ENCODE data around the gene MTERF2. TPM values are rescaled to one million over a fixed set of nuclear protein-coding genes. Genes with fewer than 3 reads are reported as not detected.

Gene MTERF2
- total and polyA plus RNA-seq, 10 of the 15 experiments (the other 5 are each of a cell fraction or from before 2014, with no cell fraction given): 2.1 to 9.8 (median 6.7) TPM

- H3K79me2 ChIP-seq (ENCODE audit: control insufficient read depth, insufficient read depth, low read length): peaks cover 35% of the 10 kb centered on the region
- no peaks in the 10 kb centered on the region for H4K20me1 ChIP-seq (ENCODE audit: control insufficient read depth, insufficient read depth)
- POLR2A ChIA-PET: interaction anchor here (0.7 to 2.0 kb wide), 5 partner anchors 21 to 599 kb away, joined by 3 to 12 read pairs (median 3); partner anchors contain the start of genes MTERF2 and POLR3B
- H3K4me1 ChIP-seq (ENCODE audit: control insufficient read depth, insufficient read depth, low read length): peaks cover 4% of the 10 kb centered on the region; the same call in 1 of the 2 replicates
- H3K27ac ChIP-seq (ENCODE audit: control insufficient read depth, insufficient read depth): peak overlapping the region; percentile 74
- BruUV-seq (replicated peaks): no TSS peak
- RAD21 ChIA-PET (ENCODE audit: unreplicated experiment): interaction anchor here (0.7 to 1.2 kb wide), 5 partner anchors 14 to 176 kb away, joined by 3 to 5 read pairs (median 3); no protein-coding TSS in a partner anchor
- DNase-seq (ENCODE audit: low read depth, low spot score) (no peak), FAIRE-seq (no peak), ATAC-seq (peak; percentile 70)
- H3K9ac ChIP-seq (ENCODE audit: control insufficient read depth, insufficient read depth, low read length): peak overlapping the region; percentile 78
- peak overlapping the region; percentile 77 for H3K4me2 ChIP-seq (ENCODE audit: control insufficient read depth, insufficient read depth)
- peak overlapping the region; percentile 81 for H3K4me3 ChIP-seq
- WGBS (ENCODE audit: insufficient coverage, insufficient replicate concordance, low lambda C conversion rate, missing lambda C conversion rate): 0% methylated on average over 26 of the region's 34 CpGs
- no peaks in the 10 kb centered on the region for H3K27me3 ChIP-seq (replicated peaks in 1 of 2; ENCODE audit: control insufficient read depth in 2 of 2, insufficient read depth in 2 of 2, low read length in 1 of 2)
- SMC1A ChIA-PET (ENCODE audit: uncharacterized antibody, unreplicated experiment): interaction anchor here (0.9 to 2.2 kb wide), 2 partner anchors 28 to 31 kb away, joined by 3 to 8 read pairs; partner anchors contain the start of gene MTERF2
- CTCF ChIA-PET: interaction anchor here (0.6 to 2.0 kb wide), 6 partner anchors 25 to 149 kb away, joined by 3 to 6 read pairs (median 3); no protein-coding TSS in a partner anchor
- intact Hi-C loops (cut with micrococcal nuclease; ENCODE audit: unreplicated experiment): no loop called here
- H2AFZ ChIP-seq (ENCODE audit: control insufficient read depth, low read depth, low read length): peak overlapping the region; percentile 95
- no peaks in the 10 kb centered on the region for H3K9me3 ChIP-seq (replicated peaks; ENCODE audit: control insufficient read depth, insufficient read depth, low read length)
- H3K36me3 ChIP-seq (ENCODE audit: control insufficient read depth in 2 of 2, insufficient read depth in 2 of 2, low read length in 1 of 2): peaks cover 0 to 6% of the 10 kb centered on the region in 2 experiments; a peak in 1 of 4 replicates
- in situ Hi-C loops (cut with MboI): no loop called here
- TF ChIP-seq, protein P1, sequence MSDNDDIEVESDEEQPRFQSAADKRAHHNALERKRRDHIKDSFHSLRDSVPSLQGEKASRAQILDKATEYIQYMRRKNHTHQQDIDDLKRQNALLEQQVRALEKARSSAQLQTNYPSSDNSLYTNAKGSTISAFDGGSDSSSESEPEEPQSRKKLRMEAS (IDR thresholded peaks at IDR 0.05; ENCODE audit: low read depth, low read length): no peak
- TF ChIP-seq IRF5 (IDR thresholded peaks at IDR 0.05; ENCODE audit: borderline replicate concordance): no peak
- no peak for TF ChIP-seq RFX5 (IDR thresholded peaks at IDR 0.05; ENCODE audit: low read depth, low read length)
- peak; percentile 47; the same call in 1 of the 2 replicates for TF ChIP-seq RB1 (IDR thresholded peaks at IDR 0.05; ENCODE audit: borderline replicate concordance)
- TF ChIP-seq IKZF2 (IDR thresholded peaks at IDR 0.05): 0 out of 4 replicates have a peak, but pooled peaks have one; percentile 8 to 18
- TF ChIP-seq RUNX3 (IDR thresholded peaks at IDR 0.05; ENCODE audit: low read length): no peak
- no peak for TF ChIP-seq CBX5 (IDR thresholded peaks at IDR 0.05; ENCODE audit: low read depth)
- TF ChIP-seq, protein P2, sequence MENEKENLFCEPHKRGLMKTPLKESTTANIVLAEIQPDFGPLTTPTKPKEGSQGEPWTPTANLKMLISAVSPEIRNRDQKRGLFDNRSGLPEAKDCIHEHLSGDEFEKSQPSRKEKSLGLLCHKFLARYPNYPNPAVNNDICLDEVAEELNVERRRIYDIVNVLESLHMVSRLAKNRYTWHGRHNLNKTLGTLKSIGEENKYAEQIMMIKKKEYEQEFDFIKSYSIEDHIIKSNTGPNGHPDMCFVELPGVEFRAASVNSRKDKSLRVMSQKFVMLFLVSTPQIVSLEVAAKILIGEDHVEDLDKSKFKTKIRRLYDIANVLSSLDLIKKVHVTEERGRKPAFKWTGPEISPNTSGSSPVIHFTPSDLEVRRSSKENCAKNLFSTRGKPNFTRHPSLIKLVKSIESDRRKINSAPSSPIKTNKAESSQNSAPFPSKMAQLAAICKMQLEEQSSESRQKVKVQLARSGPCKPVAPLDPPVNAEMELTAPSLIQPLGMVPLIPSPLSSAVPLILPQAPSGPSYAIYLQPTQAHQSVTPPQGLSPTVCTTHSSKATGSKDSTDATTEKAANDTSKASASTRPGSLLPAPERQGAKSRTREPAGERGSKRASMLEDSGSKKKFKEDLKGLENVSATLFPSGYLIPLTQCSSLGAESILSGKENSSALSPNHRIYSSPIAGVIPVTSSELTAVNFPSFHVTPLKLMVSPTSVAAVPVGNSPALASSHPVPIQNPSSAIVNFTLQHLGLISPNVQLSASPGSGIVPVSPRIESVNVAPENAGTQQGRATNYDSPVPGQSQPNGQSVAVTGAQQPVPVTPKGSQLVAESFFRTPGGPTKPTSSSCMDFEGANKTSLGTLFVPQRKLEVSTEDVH (IDR thresholded peaks at IDR 0.05; ENCODE audit: low read depth, partially characterized antibody): no peak
- 0 out of 2 replicates have a peak, but pooled peaks have one; percentile 16 for TF ChIP-seq SIN3A (IDR thresholded peaks at IDR 0.05; ENCODE audit: low read depth, low read length)
- TF ChIP-seq CREM (IDR thresholded peaks at IDR 0.05; ENCODE audit: low read depth): 0 out of 2 replicates have a peak, but pooled peaks have one; percentile 0
- TF ChIP-seq, protein P3, sequence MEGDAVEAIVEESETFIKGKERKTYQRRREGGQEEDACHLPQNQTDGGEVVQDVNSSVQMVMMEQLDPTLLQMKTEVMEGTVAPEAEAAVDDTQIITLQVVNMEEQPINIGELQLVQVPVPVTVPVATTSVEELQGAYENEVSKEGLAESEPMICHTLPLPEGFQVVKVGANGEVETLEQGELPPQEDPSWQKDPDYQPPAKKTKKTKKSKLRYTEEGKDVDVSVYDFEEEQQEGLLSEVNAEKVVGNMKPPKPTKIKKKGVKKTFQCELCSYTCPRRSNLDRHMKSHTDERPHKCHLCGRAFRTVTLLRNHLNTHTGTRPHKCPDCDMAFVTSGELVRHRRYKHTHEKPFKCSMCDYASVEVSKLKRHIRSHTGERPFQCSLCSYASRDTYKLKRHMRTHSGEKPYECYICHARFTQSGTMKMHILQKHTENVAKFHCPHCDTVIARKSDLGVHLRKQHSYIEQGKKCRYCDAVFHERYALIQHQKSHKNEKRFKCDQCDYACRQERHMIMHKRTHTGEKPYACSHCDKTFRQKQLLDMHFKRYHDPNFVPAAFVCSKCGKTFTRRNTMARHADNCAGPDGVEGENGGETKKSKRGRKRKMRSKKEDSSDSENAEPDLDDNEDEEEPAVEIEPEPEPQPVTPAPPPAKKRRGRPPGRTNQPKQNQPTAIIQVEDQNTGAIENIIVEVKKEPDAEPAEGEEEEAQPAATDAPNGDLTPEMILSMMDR (IDR thresholded peaks at IDR 0.05 in 2 of 3, conservative IDR thresholded peaks at IDR 0.05 in 1 of 3; ENCODE audit: control insufficient read depth in 2 of 3, extremely low read depth in 1 of 3, insufficient read depth in 1 of 3, low read depth in 3 of 3, low read length in 3 of 3): 0 out of 6 replicates have a peak, but pooled peaks of 1 of the 3 experiments have one; percentile 9
- TF ChIP-seq TCF3 (IDR thresholded peaks at IDR 0.05; ENCODE audit: borderline replicate concordance, insufficient read depth, low read depth, low read length): no peak
- TF ChIP-seq PAX5 (IDR thresholded peaks at IDR 0.05; ENCODE audit: borderline replicate concordance, low read depth, low read length): no peak
- 0 out of 2 replicates have a peak, but pooled peaks have one; percentile 3 for TF ChIP-seq MTA2 (IDR thresholded peaks at IDR 0.05; ENCODE audit: low read depth)
- no peak for TF ChIP-seq ZBED1 (IDR thresholded peaks at IDR 0.05; ENCODE audit: borderline replicate concordance)
- no peak for TF ChIP-seq LARP7 (IDR thresholded peaks at IDR 0.05)
- peak; percentile 17 for TF ChIP-seq POLR2AphosphoS5 (IDR thresholded peaks at IDR 0.05; ENCODE audit: low read length)
- TF ChIP-seq POLR2AphosphoS2 (IDR thresholded peaks at IDR 0.05; ENCODE audit: low read depth, low read length): 0 out of 2 replicates have a peak, but pooled peaks have one; percentile 11
Measured at GRCh38 chr12:106956048-106956578, 30.8 kb downstream of the MTERF2 start.

Data from GM12878 (cell line).